LNCaP clone FGC (cell line): ENCODE results near the gene PTRH2.
A peak's percentile ranks its signal among the peaks of the same experiment; 100 is the strongest.
"Not testable (repeated sequence)": the region's sequence is repeated elsewhere in the genome, so short reads cannot be mapped to it uniquely, and the experiment has no call there.

Experiments
- DNase-seq: peaks from one replicate; pipeline ENCODE4 v3.0.0-alpha.2; 2011; ENCODE audit warnings: low read depth
- H3K4me3 ChIP-seq: 2 replicates; pipeline ENCODE4 v1.5.1; 2011; ENCODE audit warnings: mild to moderate bottlenecking, low read depth, low read length, control low read depth
- TF ChIP-seq, protein P1 (sequence below): IDR thresholded peaks from 2 replicates; pipeline ENCODE4 v1.5.1; 2012; ENCODE audit warnings: mild to moderate bottlenecking; ENCODE audit not compliant: control insufficient read depth, insufficient read depth; ENCODE audit errors: extremely low read depth

The PTRH2 gene

DNA sequence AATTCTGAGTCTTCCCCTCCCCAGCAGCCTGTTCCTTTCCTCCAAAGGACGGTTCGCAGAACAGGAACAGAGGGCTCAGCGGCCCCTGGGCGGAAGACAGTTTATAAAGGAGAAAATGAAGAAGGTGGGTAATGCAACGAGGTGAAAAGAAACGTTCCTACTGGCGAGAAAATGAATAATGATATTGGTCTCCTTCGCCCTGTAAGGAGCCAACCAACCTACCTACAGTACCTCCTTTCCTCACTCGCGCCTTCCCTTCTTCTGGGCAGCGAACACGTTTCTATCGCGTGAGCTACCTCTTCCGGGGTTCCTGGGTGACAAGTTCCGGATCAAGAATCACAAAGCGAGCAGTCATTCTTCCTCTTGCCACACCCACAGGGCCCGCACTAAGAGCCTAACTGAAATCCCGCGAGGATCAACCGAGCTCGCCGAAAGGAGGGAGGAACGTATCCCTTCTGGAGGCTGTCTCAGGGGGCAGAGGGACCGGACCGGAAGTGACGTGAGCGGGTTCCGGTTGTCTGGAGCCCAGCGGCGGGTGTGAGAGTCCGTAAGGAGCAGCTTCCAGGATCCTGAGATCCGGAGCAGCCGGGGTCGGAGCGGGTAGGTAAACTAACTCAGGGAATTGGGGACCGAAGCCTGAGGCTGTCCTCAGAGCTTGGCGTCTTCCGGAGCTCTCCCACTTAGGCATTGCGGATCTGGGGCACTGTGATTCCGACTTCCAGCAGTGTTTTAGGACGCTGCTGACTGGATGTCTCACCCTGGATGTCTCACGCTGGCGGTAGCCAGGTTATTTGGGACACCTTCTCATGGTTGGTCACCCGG, at the start of gene PTRH2, which contains the start of gene VMP1:
PTRH2 (minus strand) TSS at position 282 of the 822 bp plus-strand sequence. CDS start 9,452 bp downstream, outside the sequence.
VMP1 (plus strand) TSS at position 506 of the 822 bp plus-strand sequence. CDS start 23,793 bp downstream, outside the sequence.
- DNase-seq = peak; percentile 99
- peak within 1 kb of the TSS; percentile 92 for H3K4me3 ChIP-seq
- TF ChIP-seq, protein P1, sequence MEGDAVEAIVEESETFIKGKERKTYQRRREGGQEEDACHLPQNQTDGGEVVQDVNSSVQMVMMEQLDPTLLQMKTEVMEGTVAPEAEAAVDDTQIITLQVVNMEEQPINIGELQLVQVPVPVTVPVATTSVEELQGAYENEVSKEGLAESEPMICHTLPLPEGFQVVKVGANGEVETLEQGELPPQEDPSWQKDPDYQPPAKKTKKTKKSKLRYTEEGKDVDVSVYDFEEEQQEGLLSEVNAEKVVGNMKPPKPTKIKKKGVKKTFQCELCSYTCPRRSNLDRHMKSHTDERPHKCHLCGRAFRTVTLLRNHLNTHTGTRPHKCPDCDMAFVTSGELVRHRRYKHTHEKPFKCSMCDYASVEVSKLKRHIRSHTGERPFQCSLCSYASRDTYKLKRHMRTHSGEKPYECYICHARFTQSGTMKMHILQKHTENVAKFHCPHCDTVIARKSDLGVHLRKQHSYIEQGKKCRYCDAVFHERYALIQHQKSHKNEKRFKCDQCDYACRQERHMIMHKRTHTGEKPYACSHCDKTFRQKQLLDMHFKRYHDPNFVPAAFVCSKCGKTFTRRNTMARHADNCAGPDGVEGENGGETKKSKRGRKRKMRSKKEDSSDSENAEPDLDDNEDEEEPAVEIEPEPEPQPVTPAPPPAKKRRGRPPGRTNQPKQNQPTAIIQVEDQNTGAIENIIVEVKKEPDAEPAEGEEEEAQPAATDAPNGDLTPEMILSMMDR = no peak

DNA sequence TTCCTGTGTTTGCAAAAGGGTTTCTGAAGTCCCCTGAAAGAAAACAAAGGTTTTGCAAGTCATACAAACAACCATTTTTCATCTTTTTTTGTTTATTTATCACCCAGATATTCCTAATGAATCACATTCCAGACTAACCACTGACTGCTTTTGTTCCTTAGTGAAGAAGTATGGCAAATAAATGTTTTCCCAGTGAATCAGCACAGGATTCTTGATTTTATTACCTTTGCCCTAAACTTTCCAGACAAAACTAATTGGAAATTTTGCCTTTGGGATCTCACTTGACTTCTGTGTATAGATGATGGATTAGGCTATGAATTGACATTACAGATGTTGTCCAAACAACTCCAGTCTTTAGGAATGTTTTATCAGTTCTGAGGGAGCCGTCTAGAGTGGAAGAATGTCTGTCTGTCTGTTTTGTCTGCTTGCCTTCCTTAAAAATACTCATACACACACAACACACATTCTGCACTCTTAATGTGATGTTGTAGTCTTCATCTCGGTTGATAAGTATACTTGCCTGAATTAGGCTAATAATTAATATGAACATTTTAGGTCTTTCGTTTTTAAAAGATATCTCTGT, 49.1 kb upstream of the PTRH2 start:
- no peak overlapping the region for H3K4me3 ChIP-seq
- DNase-seq = no peak
- TF ChIP-seq, protein P1 = no peak

DNA sequence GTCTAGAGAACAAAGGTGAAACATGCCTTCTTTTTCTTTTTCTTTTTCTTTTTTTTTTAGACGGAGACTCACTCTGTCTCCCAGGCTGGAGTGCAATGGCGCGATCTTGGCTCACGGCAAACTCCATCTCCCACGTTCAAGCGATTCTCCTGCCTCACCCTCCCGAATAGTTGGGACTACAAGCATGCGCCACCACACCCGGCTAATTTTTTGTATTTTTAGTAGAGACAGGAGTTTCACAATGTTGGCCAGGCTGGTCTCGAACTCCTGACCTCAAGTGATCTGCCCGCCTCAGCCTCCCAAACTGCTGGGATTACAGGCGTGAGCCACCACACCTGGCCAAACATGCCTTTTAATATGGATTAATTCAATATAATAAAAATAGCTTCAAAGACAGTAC, 47.8 kb upstream of the PTRH2 start:
- not testable (repeated sequence) for DNase-seq, H3K4me3 ChIP-seq

- TF ChIP-seq, protein P1 = no peak
- H3K4me3 ChIP-seq = no peak overlapping the region
- no peak for DNase-seq
These were observed 47.3 kb upstream of the PTRH2 start for GRCh38 chr17:59754552-59754951.

DNA sequence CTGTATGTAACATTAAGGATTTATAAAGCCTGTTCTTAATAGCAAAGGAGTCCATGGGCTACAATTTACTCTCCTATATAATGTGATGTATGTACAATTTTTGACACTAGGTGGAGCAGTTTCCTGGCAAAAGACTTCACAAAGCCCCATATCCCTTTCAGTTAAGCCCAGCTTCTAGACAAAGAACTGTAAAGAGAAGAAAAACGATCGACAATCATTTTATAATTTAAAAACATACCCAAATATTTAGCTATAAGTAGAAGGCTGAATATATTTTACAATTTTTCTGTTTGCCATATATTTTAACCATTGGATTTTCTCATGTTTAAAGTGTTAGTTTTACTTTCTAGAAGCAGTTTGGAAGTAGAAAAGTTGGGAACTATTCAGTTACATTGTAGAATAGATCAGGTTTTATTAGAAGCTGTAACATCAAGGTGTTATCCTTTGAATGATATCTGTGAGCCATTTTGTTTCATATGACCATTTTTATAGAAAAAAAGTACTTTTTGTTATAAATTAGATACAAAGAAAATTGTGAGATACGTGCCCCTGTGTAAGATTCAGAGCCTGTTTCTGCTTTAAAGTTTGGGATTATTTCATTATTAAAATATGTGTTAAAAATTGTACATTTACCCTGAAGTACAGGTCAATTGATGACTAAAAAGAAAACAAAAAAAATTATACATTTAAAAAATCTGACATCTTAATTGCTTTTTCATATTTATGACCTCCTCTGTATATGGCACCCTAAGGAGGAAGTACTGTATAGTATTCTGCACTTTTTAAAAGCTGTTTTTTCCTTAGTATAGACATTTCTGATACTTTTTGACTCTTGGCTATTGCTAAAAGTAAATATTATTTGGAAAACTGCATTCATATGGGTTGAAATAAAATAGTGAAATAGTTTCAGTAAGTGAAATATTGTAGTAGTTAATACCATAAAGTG, 46.6 kb upstream of the PTRH2 start:
- H3K4me3 ChIP-seq = no peak overlapping the region
- TF ChIP-seq, protein P1 = peak; percentile 57
- DNase-seq = peak; percentile 65

DNA sequence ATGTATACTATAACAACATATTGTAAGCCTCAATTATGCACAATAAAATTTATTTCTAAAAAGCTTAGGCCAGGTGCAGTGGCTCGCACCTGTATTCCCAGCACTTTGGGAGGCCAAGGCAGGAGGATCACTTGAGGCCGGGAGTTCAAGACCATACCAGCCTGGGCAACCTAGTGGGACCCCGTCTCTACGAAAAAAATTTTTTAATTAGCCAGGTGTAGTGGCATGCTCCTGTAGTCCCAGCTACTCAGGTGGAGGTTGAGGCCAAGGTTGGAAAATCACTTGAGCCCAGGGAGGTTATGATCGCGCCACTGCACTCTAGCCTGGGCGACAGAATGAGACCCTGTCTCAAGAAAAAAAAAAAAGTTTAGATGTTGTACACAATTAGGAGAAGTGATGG, 45.7 kb upstream of the PTRH2 start:
- no peak overlapping the region for H3K4me3 ChIP-seq
- DNase-seq = no peak
- TF ChIP-seq, protein P1 = no peak

DNA sequence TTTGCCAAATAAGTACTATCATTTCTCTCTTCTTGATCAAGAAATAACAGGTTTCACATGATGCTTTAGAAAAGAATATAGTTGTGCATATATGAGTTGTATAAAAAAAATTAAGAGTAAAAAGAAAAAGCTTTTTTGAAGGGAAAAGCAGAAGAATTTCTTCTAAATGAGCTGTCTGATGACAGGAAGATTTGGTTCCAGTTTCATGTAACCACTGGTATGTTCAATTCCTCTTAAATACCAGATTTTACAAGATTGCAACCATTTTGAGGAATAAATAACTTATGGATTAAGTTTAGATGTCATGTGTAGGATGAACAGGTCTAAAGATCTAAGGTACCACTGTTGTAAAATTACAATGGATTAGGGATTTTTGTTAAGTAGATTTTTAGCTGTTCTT, 45.2 kb upstream of the PTRH2 start:
- H3K4me3 ChIP-seq = no peak overlapping the region
- DNase-seq = no peak
- TF ChIP-seq, protein P1 = no peak
